ENCODE measurements around the gene JAG1.
"Not testable (repeated sequence)": the region's sequence is repeated elsewhere in the genome, so short reads cannot be mapped to it uniquely, and the experiment has no call there.

The JAG1 gene

GRCh38 chr20:10594296-10594868 lies 79.4 kb downstream of the JAG1 start:
- no peak for DNase-seq
- intact Hi-C loops (cut with DNase I) = no loop called here

GRCh38 chr20:10591946-10592521 lies 81.8 kb downstream of the JAG1 start:
- no peak for DNase-seq
- intact Hi-C loops (cut with DNase I) = no loop called here

GRCh38 chr20:10590950-10591671 lies 82.7 kb downstream of the JAG1 start:
- no peak for DNase-seq

GRCh38 chr20:10590446-10590845 lies 83.4 kb downstream of the JAG1 start:
- intact Hi-C loops (cut with DNase I); DNase-seq: not testable (repeated sequence)

More at GRCh38 chr20:10590950-10591671, 82.7 kb downstream of the JAG1 start:
- intact Hi-C loops (cut with DNase I) = no loop called here
